NCI-H1105 treated with DMSO at 0.1 percent for 48 hours (cell line): ENCODE results near the gene RNF19B.
"Not testable (repeated sequence)": the region's sequence is repeated elsewhere in the genome, so short reads cannot be mapped to it uniquely, and the experiment has no call there.

Experiments
- DNase-seq: peaks from one replicate; lab custom pipeline; 2025; lab: John Stamatoyannopoulos, UW

The RNF19B gene

DNA sequence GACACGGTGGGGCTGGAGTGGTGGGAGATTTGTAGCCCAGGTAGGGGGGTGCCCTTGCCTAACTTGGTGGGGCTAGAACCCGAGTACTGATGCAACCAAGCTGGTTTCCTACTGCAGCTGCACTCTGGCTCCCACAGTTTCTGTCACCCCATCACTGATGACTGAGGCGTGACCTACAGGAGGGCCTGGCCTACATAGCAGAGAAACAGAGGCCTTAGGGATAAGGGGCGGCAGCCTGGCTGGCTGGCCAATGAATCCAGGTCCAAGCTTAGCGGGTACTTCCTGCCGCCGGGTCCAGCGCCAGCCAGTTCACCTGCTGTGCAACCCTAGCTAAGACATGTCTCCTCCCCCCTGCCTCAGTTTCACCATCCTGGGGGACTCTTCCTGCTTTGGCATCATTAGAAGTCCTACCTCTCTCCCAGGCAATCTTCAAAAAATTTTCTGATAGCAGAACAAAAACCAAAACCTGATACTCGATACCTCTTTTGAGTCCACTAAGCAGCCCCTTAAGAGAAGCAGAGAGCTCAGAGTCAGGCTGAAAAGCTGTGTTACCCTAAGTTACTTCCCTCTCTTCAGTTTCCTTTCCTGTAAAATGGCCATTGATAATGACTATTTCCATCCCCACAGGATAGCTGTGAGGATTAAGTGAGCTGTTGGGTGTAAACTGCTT lies 27.3 kb upstream of the RNF19B start:
- no peak for DNase-seq

DNA sequence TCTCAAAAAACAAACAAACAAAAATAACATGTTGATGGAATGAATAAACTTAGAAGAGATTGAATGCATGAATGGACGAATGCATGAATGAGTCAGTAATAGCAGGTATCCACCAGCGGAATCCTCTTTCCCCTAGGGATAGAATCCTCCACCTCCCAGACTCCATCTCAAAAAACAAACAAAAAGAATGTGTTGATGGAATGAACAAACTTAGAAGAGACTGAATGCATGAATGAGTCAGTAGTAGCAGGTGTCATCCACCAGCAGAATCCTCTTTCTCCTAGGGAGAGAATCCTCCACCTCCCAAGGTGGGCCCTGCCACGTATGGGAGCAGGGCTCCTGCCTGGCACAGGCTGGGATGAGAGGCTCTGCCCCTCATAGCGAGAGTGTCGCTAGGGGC lies 26.8 kb upstream of the RNF19B start:
- DNase-seq = no peak

DNA sequence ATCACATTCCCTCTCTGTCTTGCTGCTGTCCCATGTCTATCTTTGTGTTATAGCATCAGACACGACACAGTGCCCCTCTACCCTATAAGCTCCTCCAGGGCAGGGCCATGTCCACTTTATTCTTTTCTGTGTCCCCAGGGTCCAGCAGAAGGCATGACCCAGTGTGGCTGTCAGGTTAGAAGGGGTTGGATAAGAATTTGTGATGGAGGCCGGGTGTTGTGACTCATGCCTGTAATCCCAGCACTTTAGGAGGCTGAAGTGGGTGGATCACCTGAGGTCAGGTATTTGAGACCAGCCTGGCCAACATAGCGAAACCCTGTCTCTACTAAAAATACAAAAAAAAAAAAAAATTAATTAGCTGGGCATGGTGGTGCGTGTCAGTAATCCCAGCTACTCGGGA lies 26.3 kb upstream of the RNF19B start:
- DNase-seq = no peak

DNA sequence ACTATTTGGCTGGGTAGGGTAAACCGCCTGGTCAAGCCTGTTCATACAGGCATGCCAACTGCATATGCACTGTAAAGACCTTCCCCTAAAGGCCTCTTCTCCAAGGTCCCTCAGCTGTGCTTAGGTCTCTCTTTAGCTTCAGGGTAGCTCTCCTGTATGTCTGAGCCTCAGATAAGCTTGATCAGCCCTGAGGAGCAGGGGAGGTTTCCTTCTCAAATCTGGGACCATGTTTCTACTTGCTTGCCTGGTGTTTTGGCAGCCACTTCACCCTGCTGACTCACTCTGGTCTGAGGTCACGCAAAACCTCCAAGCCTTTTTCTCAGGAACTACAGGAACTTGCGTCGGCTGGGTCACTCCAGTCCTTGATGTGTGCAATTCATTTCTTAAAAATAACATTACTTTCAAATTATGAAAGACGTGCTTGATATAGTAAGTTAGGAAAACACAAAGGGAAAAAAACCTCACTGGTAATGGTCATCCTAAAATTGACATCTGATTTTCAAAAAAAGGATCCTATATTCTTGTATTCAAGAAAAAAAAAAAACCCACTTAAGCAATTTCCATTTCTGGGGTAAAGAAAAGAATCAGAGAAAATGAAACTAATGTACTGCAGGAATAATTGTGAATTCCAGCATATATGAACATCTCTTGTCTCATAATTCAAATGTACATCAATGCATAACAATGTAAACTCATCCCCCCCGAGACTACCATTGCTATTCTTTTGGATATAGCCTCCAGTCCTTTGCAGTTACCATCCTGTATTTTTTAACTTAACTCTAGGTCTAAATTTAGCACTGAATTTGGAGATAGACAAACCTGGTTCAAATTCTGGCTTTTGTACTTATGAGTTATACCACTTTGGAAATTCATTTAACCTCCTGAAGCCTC lies 24.8 kb upstream of the RNF19B start:
- no peak for DNase-seq

DNA sequence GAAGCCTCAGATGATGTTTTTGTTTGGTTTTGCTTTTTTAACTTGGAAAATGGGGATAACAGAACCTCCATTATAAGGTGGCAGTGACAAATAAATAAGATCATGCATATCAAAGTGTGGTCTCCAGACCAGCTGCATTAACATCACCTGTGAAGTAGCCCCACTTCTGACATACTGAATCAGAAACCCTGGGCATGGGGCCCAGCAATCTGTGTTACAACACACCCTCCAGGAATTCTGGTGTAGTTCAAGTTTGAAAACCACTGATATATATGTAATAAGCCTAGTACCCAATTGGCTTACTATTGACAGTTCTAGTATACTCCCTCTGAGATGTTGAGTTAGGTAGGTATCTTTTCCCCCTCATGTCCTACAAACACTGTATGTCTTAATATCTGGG lies 24.1 kb upstream of the RNF19B start:
- DNase-seq = no peak

DNA sequence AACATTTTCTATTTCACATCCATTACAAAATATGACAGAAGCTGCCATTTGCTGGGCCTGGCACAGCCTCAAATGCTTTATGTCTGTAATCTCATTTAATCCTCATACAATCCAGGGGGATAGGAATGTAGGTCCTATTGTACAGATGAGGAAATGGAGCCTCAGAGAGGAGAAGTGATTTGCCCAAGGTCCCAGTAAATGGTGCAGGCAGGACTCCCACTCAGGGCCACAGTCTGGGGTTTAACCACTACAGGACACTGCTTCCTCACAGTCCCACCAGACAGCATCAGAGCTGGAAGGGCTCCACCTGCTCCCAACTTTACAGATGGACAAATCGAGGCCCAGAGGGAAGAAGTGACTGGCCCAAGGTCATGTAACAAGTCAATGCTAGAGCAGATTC lies 20.6 kb upstream of the RNF19B start:
- DNase-seq = no peak

DNA sequence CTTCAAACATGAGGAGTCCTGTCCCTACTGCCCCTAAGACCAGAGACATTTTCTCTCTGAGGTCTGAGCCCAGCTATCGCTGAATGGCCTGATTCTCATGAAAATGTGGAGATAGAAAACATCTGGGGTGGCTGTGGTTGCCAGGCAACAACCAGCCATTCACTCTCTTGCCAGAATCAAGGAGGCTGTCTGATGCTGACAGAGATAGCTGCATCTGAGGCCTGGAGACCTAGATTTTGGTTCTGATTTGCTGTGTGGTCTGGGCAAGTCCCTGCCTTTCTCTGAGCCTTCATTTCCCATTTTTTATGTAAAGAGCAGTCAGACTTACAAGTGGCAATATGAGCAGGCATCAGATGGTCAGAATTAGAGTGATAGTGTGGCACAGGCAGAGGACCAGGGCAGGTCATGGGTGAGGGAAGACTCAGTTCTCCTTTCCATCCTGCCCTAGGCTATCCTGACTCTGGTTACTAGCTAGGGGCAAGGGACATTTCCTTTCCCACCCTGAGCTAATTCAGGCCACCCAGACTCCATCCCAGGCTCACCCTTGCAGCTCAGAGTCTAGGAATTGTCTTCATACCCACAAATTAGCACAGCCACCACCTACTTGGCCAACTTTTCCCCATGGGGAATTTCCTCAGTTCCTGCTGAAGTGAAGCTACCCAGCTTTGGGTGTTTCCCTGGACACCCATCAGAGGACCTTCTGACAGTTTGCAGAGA lies 20.0 kb upstream of the RNF19B start:
- DNase-seq = no peak

DNA sequence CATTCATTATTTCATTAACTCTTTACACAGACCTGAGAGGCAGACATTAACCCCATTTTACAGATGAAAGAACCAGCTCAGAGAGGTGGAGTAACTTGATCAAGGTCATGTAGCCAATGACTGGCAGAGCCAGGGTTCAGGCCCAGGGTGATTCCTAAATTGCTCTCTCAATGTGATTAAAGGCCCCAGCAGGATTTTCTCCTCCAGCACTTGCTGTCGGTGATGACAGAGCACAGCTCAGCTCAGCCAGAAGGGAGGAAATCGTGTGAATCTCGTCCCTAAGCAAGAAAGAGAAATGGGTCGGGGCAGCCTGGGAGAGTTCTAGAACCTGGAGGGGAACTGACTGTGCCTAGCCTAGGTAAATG lies 19.5 kb upstream of the RNF19B start:
- no peak for DNase-seq

DNA sequence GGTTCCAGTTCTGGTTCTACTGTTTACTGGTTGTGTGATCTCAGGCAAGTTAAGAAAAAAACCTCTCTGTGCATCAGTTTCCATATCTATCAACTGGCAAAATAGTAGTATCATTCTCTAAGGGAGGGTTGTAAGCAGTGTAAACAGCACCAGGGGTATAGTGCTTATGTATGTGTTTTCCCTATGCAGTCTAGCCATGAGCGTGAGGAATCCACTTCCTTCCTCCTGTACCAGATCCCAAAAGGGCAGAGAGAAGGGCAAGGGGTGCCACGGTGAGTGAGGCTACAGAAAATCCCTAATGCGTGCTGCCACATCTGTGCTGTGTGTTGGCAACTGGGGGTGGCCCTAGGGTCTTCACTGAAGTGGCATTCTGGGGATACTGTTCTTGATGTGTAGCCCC lies 18.4 kb upstream of the RNF19B start:
- DNase-seq = no peak

DNA sequence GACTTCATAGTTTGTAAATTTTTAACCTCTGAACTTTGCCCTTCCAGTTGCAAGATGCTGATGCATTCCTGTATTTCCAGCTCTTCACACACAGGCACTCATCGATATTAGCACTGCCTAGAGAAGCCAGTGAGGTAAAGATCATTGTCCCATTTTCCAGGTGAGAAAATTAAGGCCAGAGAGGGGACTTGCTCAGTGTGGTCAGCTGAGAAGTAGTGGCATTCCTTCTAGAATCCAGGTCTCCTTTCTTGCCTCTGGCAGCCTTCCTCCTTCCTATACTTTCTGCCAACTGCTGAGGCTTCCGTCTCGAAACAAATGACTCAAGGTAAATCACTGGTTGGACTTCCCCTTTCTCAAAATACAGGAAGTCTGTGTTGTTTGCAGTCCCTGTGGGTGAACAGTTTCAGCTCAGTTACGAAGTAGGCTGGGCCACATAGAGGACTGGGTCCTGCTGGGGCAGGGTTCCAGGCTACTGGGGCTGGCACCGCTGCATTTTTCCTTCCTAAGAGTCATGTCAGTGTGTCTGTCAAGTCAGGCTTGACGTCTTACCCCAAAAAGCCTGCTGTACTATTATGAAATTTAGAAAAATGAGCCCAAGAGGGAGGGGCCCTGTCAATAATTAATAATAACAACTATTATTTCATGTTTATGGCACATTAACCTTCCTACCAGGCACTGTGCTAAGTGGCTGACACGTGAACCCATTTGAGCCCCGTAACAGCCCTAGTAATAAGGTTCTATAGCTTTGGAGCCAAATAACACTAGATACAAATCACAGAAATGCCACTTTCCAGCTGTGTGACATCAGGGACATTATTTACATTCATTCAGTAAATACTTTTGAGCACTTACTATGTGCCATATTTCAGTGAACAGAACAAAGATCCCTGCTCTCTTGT lies 16.6 kb upstream of the RNF19B start:
- no peak for DNase-seq

DNA sequence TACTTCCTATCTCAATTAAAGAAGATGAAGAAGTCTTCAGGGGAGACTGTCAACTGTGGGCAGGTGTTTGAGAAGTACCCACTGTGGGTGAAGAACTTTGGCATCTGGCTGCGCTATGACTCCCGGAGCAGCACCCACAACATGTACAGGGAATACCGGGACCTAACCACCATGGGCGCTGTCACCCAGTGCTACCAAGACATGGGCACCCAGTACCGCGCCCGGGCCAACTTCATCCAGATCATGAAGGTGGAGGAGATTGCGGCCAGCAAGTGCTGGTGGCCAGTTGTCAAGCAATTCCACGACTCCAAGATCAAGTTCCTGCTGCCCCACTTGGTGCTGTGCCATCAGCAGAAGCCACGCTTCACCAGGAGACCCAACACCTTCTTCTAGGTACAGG lies 15.5 kb upstream of the RNF19B start:
- no peak for DNase-seq

DNA sequence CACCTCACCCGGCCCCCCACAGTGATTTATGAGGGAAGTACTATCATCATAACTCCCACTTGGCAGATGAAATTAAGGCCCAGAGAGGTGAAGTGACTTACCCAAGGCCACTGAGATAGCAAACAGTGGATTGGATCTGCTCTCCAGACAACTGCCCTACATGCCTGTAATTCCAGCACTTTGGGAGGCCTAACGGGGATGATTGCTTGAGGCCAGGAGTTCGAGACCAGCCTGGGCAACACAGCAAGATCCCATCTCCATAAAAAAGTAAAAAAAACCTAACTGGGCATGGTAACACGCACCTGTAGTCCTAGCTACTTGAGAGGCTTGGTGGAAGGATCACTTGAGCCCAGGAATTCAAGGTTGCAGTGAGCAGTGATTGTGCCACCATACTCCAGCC lies 14.2 kb upstream of the RNF19B start:
- DNase-seq = no peak

DNA sequence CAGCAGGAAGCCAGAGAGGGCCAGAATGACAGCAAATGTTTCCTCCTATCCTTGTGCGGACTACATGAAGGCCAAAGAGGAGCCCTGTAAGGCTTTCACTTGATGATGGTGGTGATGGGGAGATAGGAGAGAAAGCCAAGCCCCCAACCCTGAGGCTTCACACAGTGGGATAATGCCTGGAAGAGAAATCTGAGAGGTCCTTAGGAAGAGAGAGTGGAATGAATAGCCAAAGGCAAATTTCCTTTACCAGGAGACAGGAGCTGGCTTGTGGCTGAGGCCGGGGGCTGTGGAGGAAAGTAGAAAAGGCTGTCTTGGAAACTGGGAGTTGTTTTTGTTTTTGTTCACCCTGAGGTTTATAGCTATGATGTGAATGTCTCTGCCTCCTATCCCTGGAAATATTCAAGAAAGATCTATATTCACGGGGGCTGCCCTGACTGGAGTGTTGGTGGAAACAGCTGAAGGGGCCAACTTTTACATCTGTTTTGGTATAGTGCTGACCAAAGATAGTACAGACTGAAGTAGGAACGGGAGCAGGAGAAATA lies 13.0 kb upstream of the RNF19B start:
- no peak for DNase-seq

DNA sequence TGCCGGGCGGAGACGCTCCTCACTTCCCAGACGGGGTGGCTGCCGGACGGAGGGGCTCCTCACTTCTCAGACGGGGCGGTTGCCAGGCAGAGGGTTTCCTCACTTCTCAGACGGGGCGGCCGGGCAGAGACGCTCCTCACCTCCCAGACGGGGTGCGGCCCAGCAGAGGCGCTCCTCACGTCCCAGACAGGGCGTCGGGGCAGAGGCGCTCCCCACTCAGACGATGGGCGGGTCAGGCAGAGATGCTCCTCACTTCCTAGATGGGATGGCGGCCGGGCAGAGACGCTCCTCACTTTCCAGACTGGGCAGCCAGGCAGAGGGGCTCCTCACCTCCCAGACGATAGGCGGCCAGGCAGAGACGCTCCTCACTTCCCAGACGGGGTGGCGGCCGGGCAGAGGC lies 10.4 kb upstream of the RNF19B start:
- DNase-seq = not testable (repeated sequence)

DNA sequence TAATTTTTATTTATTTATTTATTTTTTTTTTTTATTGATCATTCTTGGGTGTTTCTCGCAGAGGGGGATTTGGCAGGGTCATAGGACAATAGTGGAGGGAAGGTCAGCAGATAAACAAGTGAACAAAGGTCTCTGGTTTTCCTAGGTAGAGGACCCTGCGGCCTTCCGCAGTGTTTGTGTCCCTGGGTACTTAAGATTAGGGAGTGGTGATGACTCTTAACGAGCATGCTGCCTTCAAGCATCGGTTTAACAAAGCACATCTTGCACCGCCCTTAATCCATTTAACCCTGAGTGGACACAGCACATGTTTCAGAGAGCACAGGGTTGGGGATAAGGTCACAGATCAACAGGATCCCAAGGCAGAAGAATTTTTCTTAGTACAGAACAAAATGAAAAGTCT lies 8.8 kb upstream of the RNF19B start:
- DNase-seq = not testable (repeated sequence)

DNA sequence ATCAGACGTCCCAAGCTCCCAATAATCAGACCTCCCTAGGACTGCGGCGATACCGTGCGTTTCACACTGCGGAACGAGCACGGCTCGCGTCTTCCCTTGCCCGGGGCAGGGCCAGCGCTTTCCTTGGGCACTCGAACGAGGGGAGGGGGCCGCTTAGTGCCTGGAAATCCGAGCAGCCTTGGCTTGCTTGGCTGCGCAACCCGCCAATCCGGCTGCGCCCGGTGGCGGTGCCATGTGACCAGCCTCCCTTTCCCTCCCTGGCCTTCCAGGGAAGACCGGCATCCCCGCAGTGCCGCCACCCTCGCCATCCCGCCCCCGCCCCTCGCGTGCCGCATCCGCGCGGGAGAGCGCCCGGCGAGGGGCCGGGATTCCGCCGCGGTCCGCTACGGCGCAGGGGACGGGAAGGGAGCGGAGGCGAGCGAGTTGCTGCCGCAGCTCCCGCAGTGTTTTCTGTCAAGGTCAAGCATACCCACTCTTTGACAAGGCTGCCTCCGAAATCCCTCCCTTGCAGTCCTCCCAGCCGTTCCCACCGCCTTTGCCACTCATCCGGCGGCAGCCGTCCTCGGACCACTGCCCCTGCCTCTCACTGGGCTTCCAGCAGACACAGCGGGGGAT lies 8.3 kb upstream of the RNF19B start:
- peak; percentile 85 for DNase-seq

DNA sequence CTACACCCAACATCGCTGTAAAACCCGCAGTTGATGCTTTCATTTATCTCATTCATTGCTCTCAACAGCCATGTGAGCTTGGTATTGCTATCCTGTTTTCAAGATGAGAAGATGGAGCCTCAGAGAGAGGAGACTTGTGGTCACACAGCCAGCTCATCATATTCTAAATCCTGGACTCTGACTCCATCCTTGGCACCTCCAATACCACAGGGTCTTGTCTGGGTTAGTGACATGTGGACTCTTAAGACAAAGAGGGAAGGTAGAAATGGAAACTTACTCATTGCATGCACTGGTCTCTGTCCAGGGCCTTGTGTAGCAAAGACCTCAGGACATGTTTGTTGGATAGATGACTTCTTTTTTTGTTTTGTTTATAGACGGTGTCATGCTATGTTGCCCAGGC lies 7.0 kb upstream of the RNF19B start:
- no peak for DNase-seq

DNA sequence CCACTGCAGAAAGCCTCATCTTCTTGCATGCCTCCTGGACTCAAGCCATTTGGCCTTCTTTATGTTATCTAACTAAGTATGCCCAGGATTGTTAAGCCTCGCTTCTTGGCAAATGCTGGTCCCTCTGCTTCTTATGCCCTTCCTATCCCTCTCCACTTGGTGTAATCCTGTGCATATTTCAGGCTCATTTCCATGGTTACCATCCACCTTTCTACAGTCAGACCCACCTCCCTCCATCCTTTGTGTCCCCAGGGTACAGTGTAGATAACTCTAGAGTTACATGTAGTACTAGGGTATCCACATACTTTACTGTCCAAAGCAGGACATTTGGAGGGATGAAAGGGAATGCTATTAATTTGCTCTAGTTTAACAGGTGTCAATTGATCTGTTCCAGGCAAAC lies 6.5 kb upstream of the RNF19B start:
- DNase-seq = no peak

DNA sequence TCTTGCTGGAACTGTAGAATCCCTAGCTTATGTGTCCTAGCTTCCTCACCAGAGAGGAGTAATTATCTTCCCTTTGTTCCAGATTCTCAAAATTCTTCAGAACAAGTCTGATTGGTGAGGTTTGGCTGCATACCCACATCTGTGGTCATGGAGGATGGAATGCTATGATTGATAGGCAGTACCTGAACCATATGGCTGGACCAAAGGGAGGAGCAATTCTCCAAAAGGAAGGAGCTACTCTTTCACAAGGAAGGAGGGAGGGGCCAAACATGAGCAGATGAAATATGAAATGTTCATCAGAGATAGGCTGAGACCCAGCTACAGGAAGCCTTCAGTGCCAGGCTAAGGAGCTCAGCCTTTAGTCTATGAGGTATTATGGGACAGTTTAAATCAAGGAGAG lies 5.0 kb upstream of the RNF19B start:
- no peak for DNase-seq

DNA sequence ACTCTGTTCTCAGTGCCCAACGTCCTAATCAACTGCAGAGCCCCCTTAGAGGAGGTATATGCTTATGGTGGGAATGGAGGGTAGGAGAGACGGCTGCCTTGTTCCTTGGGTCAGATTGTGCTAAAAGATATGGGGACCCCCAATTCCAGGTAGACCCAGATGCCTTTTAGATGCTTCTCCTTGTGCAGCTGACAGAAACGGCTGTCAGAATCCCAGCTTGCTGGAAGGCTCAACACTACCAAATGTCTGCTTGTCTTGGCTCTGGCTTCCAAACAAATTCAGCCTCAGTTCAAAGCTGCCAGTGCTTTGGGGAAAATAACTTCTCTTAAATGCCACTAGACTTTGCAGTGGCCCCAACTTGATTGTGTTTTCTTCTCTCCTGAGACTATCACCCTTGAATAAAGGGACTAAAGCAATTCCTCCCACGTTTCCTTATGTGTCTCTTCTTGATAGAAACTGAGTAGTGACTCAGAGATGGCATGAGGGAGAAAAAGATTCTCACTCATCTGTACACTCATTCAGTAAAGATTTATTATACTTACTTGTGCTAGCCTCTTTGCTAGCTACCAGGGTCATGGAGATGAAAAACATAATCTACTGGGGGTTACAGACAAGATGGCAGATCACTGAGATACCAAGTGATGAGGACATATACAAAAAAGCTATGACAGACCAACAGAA lies 3.4 kb upstream of the RNF19B start:
- no peak for DNase-seq

DNA sequence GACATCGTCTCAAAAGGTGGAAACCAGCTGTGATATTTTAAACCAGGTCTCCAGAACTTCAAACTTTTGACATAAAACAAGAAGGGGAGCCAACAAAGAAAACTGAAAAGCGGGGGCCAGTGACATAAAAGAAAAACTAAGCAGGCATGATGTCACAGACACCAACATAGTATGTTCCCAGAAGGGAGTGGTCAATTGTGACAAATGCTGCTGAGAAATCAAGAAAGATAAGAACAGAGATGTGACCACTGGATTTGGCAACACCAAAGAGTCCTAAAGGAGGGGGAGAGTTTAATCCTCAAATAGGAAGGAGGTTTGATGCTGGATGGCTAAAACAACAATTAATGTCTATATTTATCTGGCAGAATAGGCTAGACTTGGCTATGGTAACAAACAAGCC lies 2.3 kb upstream of the RNF19B start:
- no peak for DNase-seq
